Caco-2 (cell line): Measurements from ENCODE around the gene FBLN5. TPM values are rescaled to one million over a fixed set of nuclear protein-coding genes. Genes with fewer than 3 reads are reported as not detected.

Experiments
- BruUV-seq: library from RNA; stranded (reverse); fragments of 400-500 nt; replicated peaks from 2 replicates; lab custom pipeline; 2021; lab: Mats Ljungman, UMichigan
- CTCF ChIA-PET: fragments of 300-600 bp; sonication (Branson Sonifier 250); formaldehyde crosslinking; loops from one replicate; lab custom pipeline; 2022; ENCODE audit warnings: antibody characterized with exemption; lab: Charles Lee
- POLR2A ChIA-PET: fragments of 300-600 bp; sonication (Branson Sonifier 250); formaldehyde crosslinking; loops from one replicate; lab custom pipeline; 2022; ENCODE audit warnings: antibody characterized with exemption; lab: Charles Lee
- DNase-seq, 2 experiments: peaks; one replicate each; pipeline versions ENCODE4 v3.0.0 to v3.0.0-alpha.2; 2020 to 2022
- H3K27me3 ChIP-seq: replicated peaks from 2 replicates; pipeline ENCODE4 v1.6.0; 2011; ENCODE audit warnings: low read length; ENCODE audit not compliant: control insufficient read depth, insufficient read depth
- H3K36me3 ChIP-seq: 2 replicates; pipeline ENCODE4 v1.5.1; 2011; ENCODE audit warnings: low read length; ENCODE audit not compliant: control insufficient read depth, insufficient read depth
- H3K4me1 ChIP-seq: fragments of 250-450 bp; sonication (Bioruptor Pico); 2 replicates; pipeline ENCODE4 v1.5.1; 2020; ENCODE audit warnings: mild to moderate bottlenecking
- H3K4me3 ChIP-seq: 2 replicates; pipeline ENCODE4 v1.5.1; 2011; ENCODE audit warnings: low read depth, mild to moderate bottlenecking, control low read depth, low read length
- H3K9me3 ChIP-seq: fragments of 250-450 bp; sonication (Bioruptor Pico); 2 replicates; pipeline ENCODE4 v1.5.1; 2020; ENCODE audit warnings: mild to moderate bottlenecking, moderate library complexity
- H3K27ac Mint-ChIP-seq: one replicate; pipeline ENCODE4 v1.8.0; 2022; ENCODE audit warnings: mixed read lengths; ENCODE audit not compliant: unreplicated experiment
- H3K27me3 Mint-ChIP-seq: one replicate; pipeline ENCODE4 v1.8.0; 2022; ENCODE audit warnings: mixed read lengths; ENCODE audit not compliant: insufficient read depth, unreplicated experiment
- H3K36me3 Mint-ChIP-seq: one replicate; pipeline ENCODE4 v1.8.0; 2022; ENCODE audit warnings: mild to moderate bottlenecking, mixed read lengths; ENCODE audit not compliant: insufficient read depth, unreplicated experiment
- H3K4me1 Mint-ChIP-seq: one replicate; pipeline ENCODE4 v1.8.0; 2022; ENCODE audit warnings: low read depth, mixed read lengths; ENCODE audit not compliant: unreplicated experiment
- H3K4me3 Mint-ChIP-seq: one replicate; pipeline ENCODE4 v1.8.0; 2022; ENCODE audit warnings: mild to moderate bottlenecking, moderate library complexity, mixed read lengths; ENCODE audit not compliant: unreplicated experiment
- H3K9me3 Mint-ChIP-seq: one replicate; pipeline ENCODE4 v1.8.0; 2022; ENCODE audit warnings: mixed read lengths; ENCODE audit not compliant: unreplicated experiment
- intact Hi-C: fragments of 100-400 bp; cut with micrococcal nuclease; formaldehyde crosslinking; loops from one replicate; pipeline ENCODE4 v1.10.0; 2022; ENCODE audit not compliant: unreplicated experiment
- total RNA-seq: library from RNA; stranded (reverse); gene quantifications from 2 replicates; pipeline ENCODE4 v1.2.3, GENCODE V29; 2022
- TF ChIP-seq, protein P1 (sequence below), 2 experiments: fragments of 200-600 bp in 1 of 2; IDR thresholded peaks; 1 replicate in 1 of 2; 2 replicates in 1 of 2; pipeline versions ENCODE4 v1.5.1 to v1.8.0; 2011 to 2022; ENCODE audit warnings: antibody characterized with exemption in 1 of 2, control low read depth in 1 of 2, inconsistent platforms in 1 of 2, low read depth in 1 of 2, low read length in 1 of 2, mild to moderate bottlenecking in 1 of 2, moderate library complexity in 1 of 2; ENCODE audit not compliant: insufficient read depth in 1 of 2, severe bottlenecking in 1 of 2, unreplicated experiment in 1 of 2

FBLN5 gene
- total RNA-seq, 1 experiment from 2014 or later, result 13.9 TPM

DNA sequence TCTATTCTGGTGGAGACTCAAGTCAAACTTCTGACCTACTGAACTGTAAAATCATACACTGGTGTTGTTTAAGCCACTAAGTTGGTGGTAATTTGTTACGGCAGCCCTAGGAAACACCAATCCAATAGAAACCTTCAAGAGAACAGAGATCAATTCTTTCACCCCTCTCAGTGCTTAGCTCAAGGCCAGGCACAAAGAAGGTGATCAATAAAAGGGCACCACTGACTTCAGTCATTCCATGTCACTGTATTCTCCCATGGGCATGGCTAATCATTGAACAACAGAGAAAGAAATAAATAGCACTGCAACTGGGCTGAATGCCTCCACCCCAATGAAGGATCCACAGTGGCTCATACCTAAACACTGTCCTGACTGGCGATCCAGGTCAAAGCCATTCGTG is 7.3 kb downstream of the FBLN5 start:
- ChIA-PET POLR2A (no interaction called here), CTCF (no interaction called here)
- Mint-ChIP-seq H3K27ac (no peak overlapping the region), H3K36me3 (no peaks in the 10 kb centered on the region), H3K4me1 (no peaks in the 10 kb centered on the region), H3K9me3 (no peaks in the 10 kb centered on the region), H3K4me3 (no peak overlapping the region), H3K27me3 (no peaks in the 10 kb centered on the region)
- intact Hi-C loops, result no loop called here
- BruUV-seq, result no TSS peak
- Histone ChIP-seq H3K4me1 (no peaks in the 10 kb centered on the region), H3K36me3 (no peaks in the 10 kb centered on the region), H3K4me3 (no peak overlapping the region), H3K9me3 (no peaks in the 10 kb centered on the region), H3K27me3 (no peaks in the 10 kb centered on the region)
- no peak for DNase-seq
- TF ChIP-seq, protein P1, sequence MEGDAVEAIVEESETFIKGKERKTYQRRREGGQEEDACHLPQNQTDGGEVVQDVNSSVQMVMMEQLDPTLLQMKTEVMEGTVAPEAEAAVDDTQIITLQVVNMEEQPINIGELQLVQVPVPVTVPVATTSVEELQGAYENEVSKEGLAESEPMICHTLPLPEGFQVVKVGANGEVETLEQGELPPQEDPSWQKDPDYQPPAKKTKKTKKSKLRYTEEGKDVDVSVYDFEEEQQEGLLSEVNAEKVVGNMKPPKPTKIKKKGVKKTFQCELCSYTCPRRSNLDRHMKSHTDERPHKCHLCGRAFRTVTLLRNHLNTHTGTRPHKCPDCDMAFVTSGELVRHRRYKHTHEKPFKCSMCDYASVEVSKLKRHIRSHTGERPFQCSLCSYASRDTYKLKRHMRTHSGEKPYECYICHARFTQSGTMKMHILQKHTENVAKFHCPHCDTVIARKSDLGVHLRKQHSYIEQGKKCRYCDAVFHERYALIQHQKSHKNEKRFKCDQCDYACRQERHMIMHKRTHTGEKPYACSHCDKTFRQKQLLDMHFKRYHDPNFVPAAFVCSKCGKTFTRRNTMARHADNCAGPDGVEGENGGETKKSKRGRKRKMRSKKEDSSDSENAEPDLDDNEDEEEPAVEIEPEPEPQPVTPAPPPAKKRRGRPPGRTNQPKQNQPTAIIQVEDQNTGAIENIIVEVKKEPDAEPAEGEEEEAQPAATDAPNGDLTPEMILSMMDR (IDR thresholded peaks at IDR 0.05; ENCODE audit: insufficient read depth in 1 of 2, low read depth in 1 of 2, low read length in 1 of 2, severe bottlenecking in 1 of 2, unreplicated experiment in 1 of 2), result no peak

DNA sequence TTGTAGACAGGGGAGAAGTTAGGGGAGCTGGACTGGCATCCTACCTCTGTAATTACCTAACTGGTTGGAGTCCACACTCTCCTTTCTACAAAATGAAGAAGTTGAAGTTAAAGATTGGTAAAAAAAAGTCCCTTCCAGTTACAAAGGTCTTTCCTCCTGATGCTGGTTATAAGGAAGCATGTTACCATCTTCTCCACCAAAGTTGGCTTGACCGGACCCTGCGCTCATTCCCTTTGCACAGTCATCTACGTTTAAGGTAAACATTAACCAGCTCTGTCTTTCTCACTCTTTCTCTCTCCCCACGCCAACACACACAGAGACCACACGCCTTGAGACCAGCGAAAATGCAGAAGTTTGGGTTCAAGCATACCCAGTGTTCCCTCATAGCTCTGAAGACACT is 11.9 kb downstream of the FBLN5 start:
- H3K9me3 ChIP-seq, result no peaks in the 10 kb centered on the region
- H3K4me1 Mint-ChIP-seq, result peaks cover 8% of the 10 kb centered on the region
- H3K27ac Mint-ChIP-seq, result no peak overlapping the region
- no peak overlapping the region for H3K4me3 ChIP-seq
- ChIA-PET CTCF (no interaction called here), POLR2A (no interaction called here)
- H3K36me3 ChIP-seq, result no peaks in the 10 kb centered on the region
- no peaks in the 10 kb centered on the region for H3K36me3 Mint-ChIP-seq
- no peak for DNase-seq
- peaks cover 7% of the 10 kb centered on the region for H3K4me1 ChIP-seq
- TF ChIP-seq, protein P1 (IDR thresholded peaks at IDR 0.05; ENCODE audit: insufficient read depth in 1 of 2, low read depth in 1 of 2, low read length in 1 of 2, severe bottlenecking in 1 of 2, unreplicated experiment in 1 of 2), result no peak
- no peak overlapping the region for H3K4me3 Mint-ChIP-seq
- no peaks in the 10 kb centered on the region for H3K27me3 ChIP-seq
- H3K27me3 Mint-ChIP-seq, result no peaks in the 10 kb centered on the region
- no peaks in the 10 kb centered on the region for H3K9me3 Mint-ChIP-seq
- intact Hi-C loops, result no loop called here
- no TSS peak for BruUV-seq

DNA sequence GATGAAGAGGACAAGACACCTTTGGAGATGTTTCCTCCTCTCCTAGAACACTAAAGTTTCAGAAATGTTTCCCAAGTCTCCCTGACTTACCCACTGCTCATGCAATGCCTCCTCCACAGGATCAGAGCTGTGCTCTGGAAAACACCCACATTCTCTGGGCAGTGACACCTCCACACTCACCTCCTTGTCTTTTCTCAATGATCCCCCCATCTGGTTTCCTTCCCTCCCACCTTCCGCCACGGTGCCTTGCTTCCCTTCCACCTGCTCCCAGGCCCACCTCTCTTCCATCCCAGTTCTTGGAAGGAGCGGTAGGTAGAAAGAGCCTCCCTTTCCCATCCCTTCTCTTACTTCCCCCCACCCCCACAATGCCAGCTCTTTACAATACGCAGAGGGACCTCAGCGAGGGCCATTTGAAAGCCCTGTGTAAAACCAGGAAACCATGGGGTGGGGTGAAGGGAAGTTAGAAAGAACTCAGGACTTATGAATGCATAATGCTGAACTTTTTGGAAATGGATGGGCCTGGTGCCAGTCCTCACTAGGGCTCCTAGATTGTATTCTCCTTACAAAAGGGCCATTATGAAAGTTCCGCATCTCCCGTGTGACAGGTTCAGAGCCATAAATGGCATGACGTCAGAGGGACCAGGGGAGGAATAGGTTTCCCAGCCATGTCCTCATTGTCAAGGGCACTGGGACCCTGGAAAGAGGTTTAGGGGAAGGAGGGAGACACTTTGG is 12.8 kb downstream of the FBLN5 start:
- H3K27ac Mint-ChIP-seq, result no peak overlapping the region
- H3K4me3 Mint-ChIP-seq, result no peak overlapping the region
- CTCF ChIA-PET, result no interaction called here
- peaks cover 9% of the 10 kb centered on the region for H3K4me1 ChIP-seq
- DNase-seq, result no peak
- H3K9me3 ChIP-seq, result no peaks in the 10 kb centered on the region
- no peaks in the 10 kb centered on the region for H3K27me3 ChIP-seq
- H3K9me3 Mint-ChIP-seq, result no peaks in the 10 kb centered on the region
- no peaks in the 10 kb centered on the region for H3K36me3 ChIP-seq
- H3K4me1 Mint-ChIP-seq, result peaks cover 11% of the 10 kb centered on the region
- intact Hi-C loops, result no loop called here
- no peak overlapping the region for H3K4me3 ChIP-seq
- POLR2A ChIA-PET, result no interaction called here
- H3K27me3 Mint-ChIP-seq, result no peaks in the 10 kb centered on the region
- no peaks in the 10 kb centered on the region for H3K36me3 Mint-ChIP-seq
- TF ChIP-seq, protein P1 (IDR thresholded peaks at IDR 0.05; ENCODE audit: insufficient read depth in 1 of 2, low read depth in 1 of 2, low read length in 1 of 2, severe bottlenecking in 1 of 2, unreplicated experiment in 1 of 2), result no peak
- BruUV-seq, result no TSS peak
